A549 (cell line): ENCODE results near the gene FOXP1. TPM values are rescaled to one million over a fixed set of nuclear protein-coding genes. Genes with fewer than 3 reads are reported as not detected.

Experiments
- ATAC-seq, 2 experiments: fragments of 200-7000 bp in 1 of 2; fragments of >200 bp in 1 of 2; cut with Nextera tagmentation in 1 of 2; cut with Tn5 transposase in 1 of 2; 3 replicates each; pipeline versions ENCODE4 v1.8.0 to v1.9.1; 2018 to 2020; ENCODE audit warnings: mild to moderate bottlenecking in 1 of 2, moderate library complexity in 1 of 2
- CTCF ChIA-PET: fragments of 300-600 bp; sonication (Branson Sonifier 250); formaldehyde crosslinking; extraction: SDS; loops from one replicate; lab custom pipeline; 2021; ENCODE audit warnings: antibody characterized with exemption, inconsistent platforms; lab: Yijun Ruan, JAX
- POLR2A ChIA-PET: fragments of 350-600 bp; formaldehyde crosslinking; extraction: SDS; loops from one replicate; lab custom pipeline; 2021; ENCODE audit warnings: antibody characterized with exemption, inconsistent platforms; lab: Yijun Ruan, JAX
- DNase-seq, 2 experiments: peaks; one replicate each; pipeline versions ENCODE4 v3.0.0 to v3.0.0-alpha.2; 2011 to 2016; ENCODE audit warnings: low read depth in 1 of 2, low spot score in 1 of 2
- FAIRE-seq: peaks from 2 replicates; lab custom pipeline; 2011; peaks lifted over from hg19 to GRCh38; lab: Jason Lieb, UNC
- H3K27ac ChIP-seq, 2 experiments: fragments of >200 bp; sonication (Bioruptor Twin); formaldehyde crosslinking; 3 replicates each; pipeline ENCODE4 v1.5.1; 2016 to 2017
- H3K4me1 ChIP-seq: fragments of >200 bp; sonication (Bioruptor Twin); formaldehyde crosslinking; 3 replicates; pipeline ENCODE4 v1.6.1; 2016
- H3K4me2 ChIP-seq: fragments of >200 bp; sonication (Bioruptor Twin); formaldehyde crosslinking; 3 replicates; pipeline ENCODE4 v1.6.1; 2016
- H3K4me3 ChIP-seq: fragments of >200 bp; sonication (Bioruptor Twin); formaldehyde crosslinking; 3 replicates; pipeline ENCODE4 v1.5.1; 2016
- H3K9me3 ChIP-seq: fragments of >200 bp; sonication (Bioruptor Twin); formaldehyde crosslinking; 3 replicates; pipeline ENCODE4 v1.6.1; 2016
- ATOH8 ChIP-seq: fragments of 250-450 bp; sonication (Bioruptor Pico); IDR thresholded peaks from 2 replicates; pipeline ENCODE4 v1.5.0; 2020; ENCODE audit warnings: low read depth, mild to moderate bottlenecking, moderate library complexity
- CHD2 ChIP-seq: fragments of 150-350 bp; IDR thresholded peaks from 2 replicates; pipeline ENCODE4 v1.6.1; 2014; ENCODE audit warnings: low read length; ENCODE audit not compliant: partially characterized antibody
- CHD4 ChIP-seq: fragments of 200-600 bp; sonication (generic); IDR thresholded peaks from 2 replicates; pipeline ENCODE4 v1.6.1; 2016; ENCODE audit warnings: antibody characterized with exemption, mild to moderate bottlenecking, borderline replicate concordance
- CTCF ChIP-seq: fragments of >200 bp; sonication (Bioruptor Twin); formaldehyde crosslinking; IDR thresholded peaks from 3 replicates; pipeline ENCODE4 v1.5.1; 2016
- FOXS1 ChIP-seq: fragments of 250-450 bp; sonication (Bioruptor Pico); IDR thresholded peaks from 2 replicates; pipeline ENCODE4 v1.5.0; 2020; ENCODE audit warnings: mild to moderate bottlenecking, moderate library complexity
- GATA3 ChIP-seq: IDR thresholded peaks from 2 replicates; pipeline ENCODE4 v1.6.1; 2012; ENCODE audit warnings: borderline replicate concordance
- HDAC2 ChIP-seq: fragments of 200-600 bp; sonication (generic); IDR thresholded peaks from 2 replicates; pipeline ENCODE4 v1.6.1; 2016
- HMGXB4 ChIP-seq: fragments of 250-450 bp; sonication (Bioruptor Pico); IDR thresholded peaks from 2 replicates; pipeline ENCODE4 v1.5.0; 2021; ENCODE audit warnings: mild to moderate bottlenecking, moderate library complexity, borderline replicate concordance
- HOXA7 ChIP-seq: fragments of 250-450 bp; sonication (Bioruptor Pico); IDR thresholded peaks from 2 replicates; pipeline ENCODE4 v1.5.0; 2020; ENCODE audit warnings: mild to moderate bottlenecking, moderate library complexity
- KDM1A ChIP-seq: fragments of 200-600 bp; sonication (generic); IDR thresholded peaks from 2 replicates; pipeline ENCODE4 v1.6.1; 2016; ENCODE audit warnings: low read depth, mild to moderate bottlenecking
- MAFK ChIP-seq: fragments of 450-650 bp; IDR thresholded peaks from 2 replicates; pipeline ENCODE4 v1.6.1; 2014; ENCODE audit not compliant: partially characterized antibody
- MAX ChIP-seq: IDR thresholded peaks from 2 replicates; pipeline ENCODE4 v1.6.1; 2012
- RNF2 ChIP-seq: fragments of 200-600 bp; sonication (generic); IDR thresholded peaks from 2 replicates; pipeline ENCODE4 v1.6.1; 2016; ENCODE audit warnings: low read depth, mild to moderate bottlenecking, antibody characterized with exemption, moderate library complexity, borderline replicate concordance
- USF2 ChIP-seq: fragments of 450-650 bp; IDR thresholded peaks from 2 replicates; pipeline ENCODE4 v1.6.1; 2014; ENCODE audit warnings: antibody characterized with exemption
- ZSCAN20 ChIP-seq: fragments of 250-450 bp; sonication (Bioruptor Pico); IDR thresholded peaks from 2 replicates; pipeline ENCODE4 v1.8.0; 2022; ENCODE audit warnings: mild to moderate bottlenecking, moderate library complexity
- WGBS: methylation state at CpG from one replicate; pipeline ENCODE4 v1.1.6; 2017; ENCODE audit errors: missing lambda C conversion rate; 5-methylcytosine and 5-hydroxymethylcytosine counted together
- polyA plus RNA-seq, 4 experiments: library from polyadenylated mRNA; depleted of rRNA in 3 of 4; stranded (reverse); fragments of >200 nt; fragmentation: RNase III in 1 of 4; extraction: RNeasy Plus Mini Kit Qiagen cat#74134 plus additional on column Dnase treatment in 1 of 4; gene quantifications; 2 replicates in 3 of 4; 3 replicates in 1 of 4; pipeline ENCODE4 v1.2.3, GENCODE V29; 2011 to 2017

FOXP1 gene
- polyA plus RNA-seq, 2 of the 4 experiments (the other 2 are of a cell fraction) = 12.8 to 13.9 TPM

GRCh38 chr3:71366988-71367604 is 216.4 kb downstream of the FOXP1 start:
- FAIRE-seq (no peak), DNase-seq (no peak), ATAC-seq (no peak)
- 86% methylated on average over 8 of the region's 8 CpGs for WGBS
- CTCF ChIA-PET = interaction anchor here (1.4 kb wide), 1 partner anchor 16 kb away, joined by 3 read pairs; no protein-coding TSS in a partner anchor
- H3K4me1 ChIP-seq = no peaks in the 10 kb centered on the region; the same call in 2 of the 3 replicates
- no peaks in the 10 kb centered on the region for H3K9me3 ChIP-seq
- TF ChIP-seq ATOH8 (no peak), RNF2 (no peak), ZSCAN20 (CRISPR knock-in tag) (no peak), KDM1A (no peak), CHD2 (no peak), HOXA7 (CRISPR knock-in tag) (no peak), HMGXB4 (CRISPR knock-in tag) (no peak), MAX (no peak), HDAC2 (no peak), FOXS1 (no peak), USF2 (no peak), GATA3 (no peak)
- POLR2A ChIA-PET = no interaction called here
- H3K4me2 ChIP-seq = no peak overlapping the region
- H3K4me3 ChIP-seq = no peak overlapping the region
- no peak overlapping the region for H3K27ac ChIP-seq

GRCh38 chr3:71361334-71361890 is 222.1 kb downstream of the FOXP1 start:
- no peak for ATAC-seq
- no peak for DNase-seq
- FAIRE-seq = no peak
- ChIA-PET CTCF (no interaction called here), POLR2A (no interaction called here)
- Histone ChIP-seq H3K9me3 (no peaks in the 10 kb centered on the region), H3K4me2 (no peak overlapping the region), H3K27ac (no peak overlapping the region), H3K4me3 (no peak overlapping the region), H3K4me1 (no peaks in the 10 kb centered on the region)
- TF ChIP-seq CTCF = no peak
- TF ChIP-seq CHD4 = no peak
- WGBS = 92% methylated on average over 12 of the region's 12 CpGs

- 82% methylated on average over 2 of the region's 2 CpGs for WGBS
- ChIA-PET POLR2A (no interaction called here), CTCF (no interaction called here)
- ATAC-seq = no peak
- no peak for TF ChIP-seq KDM1A
- peak; percentile 54 for TF ChIP-seq MAFK
- FAIRE-seq = no peak
- no peaks in the 10 kb centered on the region for H3K9me3 ChIP-seq
- no peaks in the 10 kb centered on the region for H3K4me1 ChIP-seq
- H3K4me3 ChIP-seq = no peak overlapping the region
- H3K27ac ChIP-seq = no peak overlapping the region
- DNase-seq = no peak
- no peak overlapping the region for H3K4me2 ChIP-seq
Observed at GRCh38 chr3:71360764-71361163, 222.8 kb downstream of the FOXP1 start.
